HG03469 (cell line): Measurements from ENCODE around the gene BCDIN3D.

ENCODE experiments used
- ATAC-seq: cut with Tn5 transposase; IDR thresholded peaks from one replicate; pipeline ENCODE4 v1.9.1; 2021; ENCODE audit warnings: mild to moderate bottlenecking, moderate library complexity, moderate number of reproducible peaks; ENCODE audit not compliant: unreplicated experiment

BCDIN3D gene

DNA sequence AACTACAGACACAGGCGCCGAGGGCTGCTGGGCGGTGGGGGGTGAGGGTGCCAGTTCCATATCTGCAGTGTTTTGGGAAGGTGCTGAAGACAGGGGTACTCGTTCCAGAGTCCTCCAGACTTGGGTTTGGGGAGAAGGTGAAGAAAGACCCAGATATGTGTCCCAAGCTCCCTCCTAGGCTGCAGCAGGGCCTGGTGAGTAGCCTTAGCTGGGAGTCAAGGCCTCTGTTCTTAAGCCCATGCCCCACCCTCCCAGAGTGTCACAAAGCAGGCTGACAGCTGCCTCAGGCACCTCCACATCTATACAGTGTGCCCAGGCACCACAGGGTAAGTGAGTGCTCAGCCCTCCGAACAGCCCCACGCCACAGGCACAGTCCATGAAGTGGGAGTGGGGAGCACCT, 19.0 kb downstream of the BCDIN3D start:
- ATAC-seq = no peak

GRCh38 chr12:49823350-49823749, 19.6 kb downstream of the BCDIN3D start:
- no peak for ATAC-seq

GRCh38 chr12:49821373-49822287, 21.3 kb downstream of the BCDIN3D start:
- no peak for ATAC-seq

GRCh38 chr12:49819786-49820185, 23.1 kb downstream of the BCDIN3D start:
- ATAC-seq = no peak

GRCh38 chr12:49818241-49818895, 24.5 kb downstream of the BCDIN3D start:
- ATAC-seq = no peak

DNA sequence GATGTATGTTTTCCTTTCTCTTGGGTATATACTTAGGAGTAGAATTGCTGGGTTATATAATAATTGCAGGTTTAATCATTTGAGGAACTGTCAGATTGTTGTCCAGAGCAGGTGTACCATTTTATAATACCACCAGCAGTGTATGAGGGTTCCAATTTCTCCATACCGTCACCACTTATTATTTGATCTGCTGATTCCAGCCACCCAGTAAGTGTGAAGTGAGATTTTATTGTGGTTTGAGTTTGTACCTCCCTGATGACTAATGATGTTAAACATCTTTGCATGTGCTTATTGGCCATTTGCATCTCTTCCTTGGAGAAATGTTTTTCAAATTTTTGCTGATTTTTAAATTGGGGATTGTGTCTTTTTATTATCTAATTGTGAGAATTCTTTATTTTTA, 29.8 kb downstream of the BCDIN3D start:
- ATAC-seq = no peak

- no peak for ATAC-seq
Measured at GRCh38 chr12:49811961-49812401, 30.9 kb downstream of the BCDIN3D start.

DNA sequence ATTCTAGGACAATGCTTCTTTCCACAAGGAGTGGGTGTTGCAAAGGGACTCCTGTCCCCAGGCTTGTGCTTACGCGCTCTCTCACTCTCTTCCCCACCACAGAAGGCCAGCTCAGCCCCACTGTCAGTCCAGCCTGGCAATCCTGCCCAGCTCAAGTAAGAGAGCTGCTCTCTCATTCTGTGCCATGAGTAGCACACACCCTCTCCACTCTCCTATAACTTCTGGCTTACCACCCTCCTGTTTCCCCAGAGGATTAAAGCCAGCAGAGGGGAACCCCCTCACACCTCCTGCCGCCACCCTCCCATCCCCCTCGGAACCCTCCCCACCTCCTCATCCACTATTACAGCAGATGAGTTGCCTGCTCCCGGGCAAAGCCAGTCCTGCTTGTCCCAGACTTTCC, 31.8 kb downstream of the BCDIN3D start:
- no peak for ATAC-seq

GRCh38 chr12:49809906-49810389, 33.0 kb downstream of the BCDIN3D start:
- ATAC-seq = no peak

GRCh38 chr12:49809381-49809905, 33.5 kb downstream of the BCDIN3D start:
- ATAC-seq = no peak

DNA sequence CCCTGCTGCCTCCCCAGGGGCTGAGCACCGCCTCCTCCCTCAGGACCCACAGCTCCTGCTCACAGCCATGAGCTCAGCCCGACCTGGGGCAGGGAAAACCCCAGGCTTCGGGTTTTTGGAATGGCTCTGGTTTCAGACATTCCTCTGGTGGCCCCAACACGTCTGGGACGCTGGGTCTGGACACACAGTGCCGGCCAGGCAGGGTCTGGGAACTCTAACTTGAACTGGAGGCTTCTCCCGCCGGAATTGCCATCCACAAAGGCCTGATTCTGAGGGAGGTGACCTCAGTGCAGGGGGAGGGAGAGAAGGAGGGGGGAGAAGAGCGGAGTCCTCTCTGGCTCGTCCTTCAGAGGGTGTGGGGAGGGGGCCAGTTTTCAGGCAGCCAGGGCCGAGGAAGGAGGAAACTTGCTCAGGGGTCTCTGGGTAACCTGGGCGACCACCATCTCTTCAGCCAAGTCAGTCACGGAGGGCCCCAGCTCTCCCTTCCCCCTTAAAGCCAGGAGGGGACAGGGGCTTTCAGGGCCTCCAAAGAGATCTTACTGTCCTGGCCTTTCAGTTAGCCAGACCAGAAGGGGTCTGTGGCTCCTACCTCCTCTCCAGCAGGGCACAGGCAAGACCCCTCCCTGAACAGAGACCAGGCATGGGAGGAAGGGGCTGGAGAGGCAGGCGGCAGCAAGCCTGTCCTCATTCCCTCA, 34.1 kb downstream of the BCDIN3D start:
- no peak for ATAC-seq

GRCh38 chr12:49807991-49808580, 34.8 kb downstream of the BCDIN3D start:
- ATAC-seq = no peak

GRCh38 chr12:49806877-49807276, 36.0 kb downstream of the BCDIN3D start:
- ATAC-seq = no peak

DNA sequence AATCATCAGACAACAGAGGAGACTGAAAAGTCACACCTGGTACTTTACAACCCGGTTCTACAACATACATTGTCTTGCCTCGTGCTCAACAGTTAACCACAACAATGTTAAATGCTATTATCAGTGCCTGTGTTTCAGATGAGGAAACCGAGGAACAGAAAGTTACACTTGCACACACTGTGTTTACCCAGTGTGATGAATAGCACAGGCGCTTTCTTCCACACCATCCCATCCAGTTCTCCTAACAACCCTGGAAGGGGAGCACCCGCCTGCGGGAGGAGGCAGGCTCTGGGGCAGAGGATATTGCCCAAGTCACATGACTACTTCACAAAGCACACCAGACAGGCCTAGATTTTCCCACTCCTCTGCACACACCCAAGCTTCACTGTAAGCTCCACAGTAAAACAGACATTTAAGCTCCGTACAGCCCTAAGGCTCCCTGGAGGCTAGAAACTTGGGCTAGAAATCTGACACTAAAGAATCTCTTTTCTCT, 36.5 kb downstream of the BCDIN3D start:
- no peak for ATAC-seq

- no peak for ATAC-seq
Measured at GRCh38 chr12:49805409-49805808, 37.5 kb downstream of the BCDIN3D start.

DNA sequence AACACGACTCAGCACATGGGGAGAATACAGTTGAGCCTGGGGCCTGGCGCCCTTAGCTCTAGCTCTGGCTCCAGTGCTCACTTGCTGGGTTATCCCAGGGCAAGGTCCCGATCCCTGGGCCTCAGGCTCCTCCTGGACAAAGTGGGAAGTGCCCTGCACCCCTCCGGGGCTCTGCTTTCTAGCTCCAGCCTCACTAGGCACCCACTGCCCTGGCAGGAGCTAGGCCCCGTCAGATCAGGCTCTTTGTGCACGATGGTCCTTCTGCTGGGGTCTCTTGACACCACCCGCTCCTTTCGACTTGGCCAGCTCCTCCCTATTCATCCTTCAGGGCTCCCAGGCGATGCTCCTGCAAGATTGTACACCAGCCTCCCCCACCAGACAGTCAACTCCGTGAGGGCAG, 38.1 kb downstream of the BCDIN3D start:
- ATAC-seq = no peak

GRCh38 chr12:49803693-49804450, 39.0 kb downstream of the BCDIN3D start:
- ATAC-seq = no peak

DNA sequence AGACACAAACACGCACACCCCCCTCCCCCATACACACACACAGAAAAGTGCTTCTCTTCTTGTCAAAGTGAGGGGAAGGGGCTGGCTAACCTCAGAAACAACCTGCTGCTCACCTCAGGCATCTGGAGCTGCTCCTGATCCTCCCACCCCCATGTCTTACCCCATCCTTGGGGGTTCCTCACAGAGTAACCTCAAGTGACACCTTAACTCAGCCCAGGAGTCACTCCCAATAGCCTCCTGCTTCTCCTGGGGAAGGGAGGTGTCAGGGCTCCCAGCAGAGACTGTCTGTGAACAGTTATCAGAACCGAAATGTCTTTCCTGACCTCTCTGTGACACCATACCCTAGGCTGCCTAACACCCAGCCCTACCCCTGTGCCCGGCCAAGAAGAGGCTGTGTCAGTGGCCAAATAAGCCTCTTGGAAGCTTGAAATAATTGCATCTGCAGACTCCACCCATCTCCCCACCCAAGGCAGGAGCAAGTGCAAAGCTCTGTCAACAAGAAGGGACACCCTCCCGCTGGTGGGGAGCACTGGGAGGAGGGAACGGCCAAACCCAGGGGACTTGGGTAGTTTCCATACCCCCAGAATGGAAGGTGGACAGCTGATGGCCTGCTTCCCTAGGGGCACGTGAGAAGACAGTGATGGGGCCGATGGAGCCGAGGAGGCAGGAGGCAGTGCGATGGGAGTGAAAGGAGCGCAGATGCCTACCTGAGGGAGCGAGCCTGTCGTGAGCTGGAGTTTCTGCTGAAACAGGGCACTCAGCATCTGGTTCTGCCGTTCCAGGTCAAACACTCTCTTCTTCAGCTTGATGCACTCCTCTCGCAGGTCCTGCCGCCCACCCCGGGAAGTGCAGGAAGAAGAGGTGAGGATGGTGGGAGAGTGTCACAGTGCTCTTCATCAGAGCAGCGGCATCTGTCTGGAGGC, 41.5 kb downstream of the BCDIN3D start:
- no peak for ATAC-seq
